AG09319 (cell line): Measurements from ENCODE around the gene POLR2A.

Source experiments
- DNase-seq: peaks from one replicate; pipeline ENCODE4 v3.0.0-alpha.2; 2010; ENCODE audit warnings: low read depth; ENCODE audit errors: extremely low read depth
- TF ChIP-seq, protein P1 (sequence below): IDR thresholded peaks from 2 replicates; pipeline ENCODE4 v1.5.1; 2011; ENCODE audit warnings: low read depth, mild to moderate bottlenecking, inconsistent platforms, low read length, moderate library complexity

Gene POLR2A

DNA sequence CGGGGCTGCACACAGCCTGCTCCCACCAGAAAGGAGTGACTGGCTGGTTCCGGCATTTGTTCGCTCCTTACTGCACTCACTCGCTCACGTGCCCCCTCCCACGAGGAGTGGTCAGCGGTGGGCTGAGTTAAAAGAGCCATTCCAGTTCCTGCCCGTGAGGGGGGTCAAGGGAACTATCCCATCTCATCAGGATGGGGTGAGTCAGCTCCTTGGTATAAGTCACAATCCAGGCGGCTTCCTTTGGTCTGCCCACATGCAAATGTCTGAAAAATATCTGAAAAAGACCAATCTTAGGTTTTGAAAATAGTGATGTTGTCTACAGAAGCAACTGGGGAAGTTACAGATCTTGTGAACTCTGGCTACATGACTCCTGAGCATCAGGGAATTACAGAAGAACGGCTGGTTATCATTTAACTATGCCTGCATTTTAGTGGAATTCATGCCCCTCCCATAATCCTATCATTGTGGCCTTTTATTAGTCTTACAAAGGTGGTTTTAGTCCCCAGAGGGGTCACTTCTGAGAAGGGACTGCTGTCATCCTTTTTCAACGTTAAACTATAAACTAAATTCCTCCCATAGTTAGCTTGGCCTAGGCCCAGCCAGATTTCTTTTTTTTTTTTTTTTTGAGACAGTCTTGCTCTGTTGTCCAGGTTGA, 54.9 kb downstream of the POLR2A start:
- TF ChIP-seq, protein P1, sequence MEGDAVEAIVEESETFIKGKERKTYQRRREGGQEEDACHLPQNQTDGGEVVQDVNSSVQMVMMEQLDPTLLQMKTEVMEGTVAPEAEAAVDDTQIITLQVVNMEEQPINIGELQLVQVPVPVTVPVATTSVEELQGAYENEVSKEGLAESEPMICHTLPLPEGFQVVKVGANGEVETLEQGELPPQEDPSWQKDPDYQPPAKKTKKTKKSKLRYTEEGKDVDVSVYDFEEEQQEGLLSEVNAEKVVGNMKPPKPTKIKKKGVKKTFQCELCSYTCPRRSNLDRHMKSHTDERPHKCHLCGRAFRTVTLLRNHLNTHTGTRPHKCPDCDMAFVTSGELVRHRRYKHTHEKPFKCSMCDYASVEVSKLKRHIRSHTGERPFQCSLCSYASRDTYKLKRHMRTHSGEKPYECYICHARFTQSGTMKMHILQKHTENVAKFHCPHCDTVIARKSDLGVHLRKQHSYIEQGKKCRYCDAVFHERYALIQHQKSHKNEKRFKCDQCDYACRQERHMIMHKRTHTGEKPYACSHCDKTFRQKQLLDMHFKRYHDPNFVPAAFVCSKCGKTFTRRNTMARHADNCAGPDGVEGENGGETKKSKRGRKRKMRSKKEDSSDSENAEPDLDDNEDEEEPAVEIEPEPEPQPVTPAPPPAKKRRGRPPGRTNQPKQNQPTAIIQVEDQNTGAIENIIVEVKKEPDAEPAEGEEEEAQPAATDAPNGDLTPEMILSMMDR: no peak

DNA sequence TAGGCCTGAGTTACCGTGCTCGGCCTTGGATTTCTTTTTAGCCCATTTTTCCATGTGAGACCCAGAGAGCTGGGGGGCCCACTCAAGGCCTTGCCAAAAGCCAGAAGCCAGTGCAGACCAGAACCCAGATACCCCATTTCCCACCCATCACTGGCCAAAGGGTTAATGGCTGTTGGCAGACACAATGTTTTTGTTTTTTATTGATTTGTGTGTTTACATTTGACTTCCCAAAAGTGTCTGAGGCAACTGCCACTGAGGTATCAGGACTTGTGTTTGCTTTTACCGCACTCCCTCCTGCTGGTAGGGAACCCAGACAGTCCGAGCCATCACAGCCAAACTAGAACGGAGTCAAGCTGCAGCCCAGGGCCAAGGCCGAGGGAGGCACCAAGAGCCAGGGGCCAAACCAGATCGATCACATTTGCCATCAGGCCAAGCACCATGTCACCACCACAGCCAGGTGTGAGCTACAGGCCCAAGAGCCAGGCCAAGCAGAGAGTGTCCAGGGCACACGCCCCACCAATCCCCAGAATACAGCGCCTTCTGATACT, 57.0 kb downstream of the POLR2A start:
- TF ChIP-seq, protein P1: no peak
- DNase-seq: no peak

More for the DNA sequence above, 54.9 kb downstream of the POLR2A start:
- no peak for DNase-seq

DNA sequence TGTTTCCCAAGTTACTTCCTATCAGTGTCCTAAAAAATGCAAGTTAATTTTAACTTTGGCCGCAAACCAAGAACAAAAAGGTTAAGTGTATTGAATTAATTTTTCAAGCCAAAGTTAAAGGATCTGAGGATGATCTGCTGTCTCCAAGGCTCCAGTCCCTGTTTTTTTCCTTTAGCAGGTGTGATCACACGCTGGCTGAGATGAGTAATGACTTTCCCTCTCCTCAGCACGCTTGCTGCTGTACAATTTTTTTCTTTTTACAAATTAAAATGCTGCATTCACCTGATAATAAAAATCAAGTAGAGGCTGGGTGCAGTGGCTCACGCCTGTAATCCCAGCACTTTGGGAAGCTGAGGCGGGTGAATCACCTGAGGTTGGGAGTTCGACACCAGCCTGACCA, 60.7 kb downstream of the POLR2A start:
- TF ChIP-seq, protein P1: no peak
- DNase-seq: no peak

DNA sequence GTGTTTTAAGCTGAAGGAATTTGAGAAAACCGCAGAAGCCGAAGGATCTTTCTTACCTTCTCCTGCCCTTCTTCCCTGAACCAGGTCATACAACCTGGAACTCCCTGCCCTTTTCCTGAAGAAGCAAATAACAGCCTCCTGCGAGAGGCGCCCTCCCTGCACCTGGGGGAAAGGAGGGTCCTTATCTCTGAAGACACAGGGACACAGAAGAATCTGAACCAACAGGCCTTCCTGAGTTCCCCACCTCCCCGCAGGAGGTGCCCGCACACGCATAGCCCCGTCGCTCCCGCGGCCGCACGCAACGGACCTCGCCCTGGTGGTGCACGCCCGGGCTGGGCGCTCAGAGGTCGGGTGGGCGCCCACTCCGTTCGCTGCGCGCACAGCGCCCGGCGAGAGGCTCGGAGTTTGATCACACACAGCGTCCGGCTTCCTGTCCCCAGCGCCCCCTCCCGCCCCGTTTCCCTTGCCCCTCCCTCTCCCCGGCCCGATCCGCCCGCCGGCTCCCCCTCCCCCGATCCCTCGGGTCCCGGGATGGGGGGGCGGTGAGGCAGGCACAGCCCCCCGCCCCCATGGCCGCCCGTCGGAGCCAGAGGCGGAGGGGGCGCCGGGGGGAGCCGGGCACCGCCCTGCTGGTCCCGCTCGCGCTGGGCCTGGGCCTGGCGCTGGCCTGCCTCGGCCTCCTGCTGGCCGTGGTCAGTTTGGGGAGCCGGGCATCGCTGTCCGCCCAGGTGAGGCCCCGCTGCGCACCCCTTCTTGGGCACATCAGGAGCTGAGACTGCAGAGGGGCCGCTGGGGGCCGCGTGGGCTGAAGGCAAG, 64.6 kb downstream of the POLR2A start, which contains the start of gene TNFSF12:
TNFSF12 (plus strand) TSS at position 474 of the 816 bp plus-strand sequence; CDS start at position 570, 96 bp downstream.
- DNase-seq: no peak
- TF ChIP-seq, protein P1: peak; percentile 22
